NT2/D1 (cell line): ENCODE results near the gene DISC1.

Experiments used
- SUZ12 ChIP-seq: IDR thresholded peaks from 2 replicates; pipeline ENCODE4 v1.6.1; 2011; ENCODE audit not compliant: insufficient read length, insufficient read depth; ENCODE audit errors: extremely low read depth
- YY1 ChIP-seq: IDR thresholded peaks from 2 replicates; pipeline ENCODE4 v1.6.1; 2011; ENCODE audit not compliant: insufficient read length, insufficient read depth

DNA sequence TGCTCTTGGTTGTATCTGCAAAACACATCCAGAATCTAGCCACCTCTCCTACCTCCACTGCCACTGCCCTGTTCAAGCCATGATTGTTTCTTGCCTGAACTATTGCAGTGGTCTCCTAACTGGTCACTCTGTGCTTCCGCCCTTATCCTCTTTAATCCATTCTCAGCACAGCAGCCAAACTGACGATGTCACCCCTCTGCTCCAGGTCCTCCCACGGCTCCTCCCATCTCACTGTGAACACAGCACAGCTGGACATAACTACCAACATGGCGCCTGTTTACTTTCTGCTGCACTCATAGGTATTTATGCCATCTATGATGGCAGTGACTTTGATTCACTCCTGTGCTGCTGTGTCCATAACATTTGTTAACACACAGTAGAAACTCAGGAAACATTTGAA lies 406.7 kb downstream of the DISC1 start:
- TF ChIP-seq YY1 = no peak
- no peak for TF ChIP-seq SUZ12
